Kidney capillary endothelial cell (primary cell): ENCODE data around the gene COL4A2.

Experiments used
- DNase-seq: peaks from one replicate; pipeline ENCODE4 v3.0.0-alpha.2; 2018; ENCODE audit warnings: low spot score

The COL4A2 gene

DNA sequence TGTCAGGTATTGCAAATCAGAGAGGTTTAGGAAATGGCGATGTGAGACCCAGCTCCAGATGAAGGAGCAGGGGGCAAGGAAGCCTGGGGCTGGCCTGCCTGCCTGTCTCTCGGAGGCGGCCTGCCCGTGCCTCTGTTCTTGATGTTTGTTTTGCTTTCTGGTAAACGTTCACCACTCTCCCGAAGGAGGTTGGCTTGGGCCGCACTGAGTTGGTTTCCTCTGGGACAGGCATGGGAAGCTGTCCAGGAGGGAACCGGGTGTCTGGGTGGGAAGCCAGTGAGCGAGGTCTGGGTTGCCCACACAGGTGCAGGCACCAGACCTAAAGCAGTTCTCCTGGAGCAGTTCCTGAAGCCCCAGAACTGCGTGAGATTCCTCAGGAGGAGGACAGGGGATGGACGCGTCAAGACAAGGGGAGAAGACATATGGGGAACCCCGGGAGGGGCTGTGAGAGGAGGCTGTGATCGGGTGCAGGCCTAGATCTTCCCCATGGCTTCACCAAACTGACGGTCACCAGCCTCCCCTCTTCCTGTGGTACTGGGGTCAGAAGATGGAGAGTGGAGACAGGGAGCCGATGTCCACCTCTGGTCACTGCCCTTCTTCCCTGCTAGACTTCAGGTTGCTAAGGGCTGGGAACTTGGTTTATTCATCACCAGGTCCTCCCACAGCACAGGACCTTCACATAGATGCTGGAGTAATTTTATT lies 15.2 kb downstream of the COL4A2 start:
- no peak for DNase-seq

DNA sequence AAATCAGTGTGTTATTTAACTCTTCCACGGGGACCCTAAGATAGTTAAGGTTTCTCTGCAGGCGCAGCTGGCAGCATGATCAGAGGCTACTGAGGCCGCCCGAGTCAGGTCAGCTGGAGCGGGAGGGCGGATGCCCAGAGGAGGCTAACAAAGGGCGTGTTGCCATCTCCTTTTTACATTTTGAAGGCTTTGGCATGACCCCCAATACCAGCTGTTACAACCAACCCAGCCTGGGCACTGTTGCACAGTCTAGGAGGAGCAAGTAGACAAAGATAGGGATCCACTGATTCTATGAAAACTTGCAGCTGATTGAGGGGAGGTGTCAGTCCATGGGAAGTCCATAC lies 15.7 kb downstream of the COL4A2 start:
- no peak for DNase-seq

DNA sequence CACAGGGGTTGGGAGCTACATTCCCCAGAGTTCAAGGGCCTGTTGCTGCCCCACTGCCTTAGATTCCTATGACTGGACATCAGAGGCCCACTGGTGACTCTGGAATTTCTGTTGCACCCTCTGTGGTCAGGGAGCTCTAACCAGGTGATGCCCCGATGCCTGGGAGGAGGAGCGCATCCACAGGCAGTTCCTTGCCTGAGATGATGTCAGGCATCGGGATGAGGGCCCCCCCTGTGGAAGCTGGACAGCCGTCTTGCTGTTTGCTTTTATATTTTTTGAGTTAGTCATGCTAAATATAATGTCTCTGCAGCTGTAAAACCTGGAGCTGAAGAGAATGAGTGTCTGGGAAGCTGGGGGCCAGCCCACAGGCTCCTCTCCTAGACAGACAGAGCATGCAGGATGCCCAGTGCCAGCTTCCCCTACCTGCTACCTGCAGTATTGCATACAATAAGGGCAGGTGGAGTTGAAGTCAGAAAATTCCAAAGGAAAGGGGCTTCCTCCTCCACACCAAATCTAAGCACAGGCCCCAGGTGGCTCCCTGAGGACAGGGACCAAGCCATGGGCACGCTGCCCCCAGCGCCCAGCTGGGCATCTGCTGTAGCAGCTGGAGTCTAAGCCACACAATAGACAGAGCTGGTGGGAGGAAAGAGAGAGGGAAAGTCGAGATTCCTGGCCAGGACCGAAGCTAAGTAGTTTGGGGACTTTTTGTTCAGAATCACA lies 16.2 kb downstream of the COL4A2 start:
- no peak for DNase-seq

DNA sequence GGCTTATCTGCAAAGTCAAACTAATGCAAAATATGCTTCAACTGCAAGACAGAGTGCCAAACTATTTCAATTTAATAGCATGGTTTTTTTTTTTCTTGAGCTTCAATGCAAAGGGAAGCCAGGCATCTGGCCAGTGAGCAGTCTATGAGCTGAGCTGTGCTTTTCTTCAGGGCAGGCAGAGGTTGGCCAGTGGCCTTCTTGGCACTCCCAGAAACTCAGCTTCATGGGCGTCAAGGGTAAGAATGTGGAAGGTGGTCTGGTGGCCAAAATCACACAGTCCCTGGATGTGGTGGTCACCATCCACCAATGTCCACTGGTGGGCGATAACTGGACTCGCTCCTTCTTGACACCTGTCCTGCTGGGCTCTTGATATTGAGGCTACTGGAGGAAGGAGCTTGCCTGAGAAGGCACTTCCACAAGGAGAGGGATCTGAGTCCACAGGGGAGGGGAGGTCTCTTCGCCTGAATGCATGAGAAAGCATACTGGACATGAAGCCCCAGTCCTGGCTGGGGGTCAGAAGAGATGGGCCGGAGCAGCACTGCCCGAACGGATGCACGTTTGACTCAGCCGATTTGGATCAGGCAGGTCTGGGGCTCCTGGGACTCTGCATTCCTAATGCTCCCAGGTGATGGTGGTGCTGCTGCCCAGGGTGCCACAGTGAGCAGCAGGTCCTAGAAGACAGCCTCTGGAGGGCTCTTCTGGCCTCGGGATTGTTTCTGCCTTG lies 17.1 kb downstream of the COL4A2 start:
- DNase-seq, result no peak

DNA sequence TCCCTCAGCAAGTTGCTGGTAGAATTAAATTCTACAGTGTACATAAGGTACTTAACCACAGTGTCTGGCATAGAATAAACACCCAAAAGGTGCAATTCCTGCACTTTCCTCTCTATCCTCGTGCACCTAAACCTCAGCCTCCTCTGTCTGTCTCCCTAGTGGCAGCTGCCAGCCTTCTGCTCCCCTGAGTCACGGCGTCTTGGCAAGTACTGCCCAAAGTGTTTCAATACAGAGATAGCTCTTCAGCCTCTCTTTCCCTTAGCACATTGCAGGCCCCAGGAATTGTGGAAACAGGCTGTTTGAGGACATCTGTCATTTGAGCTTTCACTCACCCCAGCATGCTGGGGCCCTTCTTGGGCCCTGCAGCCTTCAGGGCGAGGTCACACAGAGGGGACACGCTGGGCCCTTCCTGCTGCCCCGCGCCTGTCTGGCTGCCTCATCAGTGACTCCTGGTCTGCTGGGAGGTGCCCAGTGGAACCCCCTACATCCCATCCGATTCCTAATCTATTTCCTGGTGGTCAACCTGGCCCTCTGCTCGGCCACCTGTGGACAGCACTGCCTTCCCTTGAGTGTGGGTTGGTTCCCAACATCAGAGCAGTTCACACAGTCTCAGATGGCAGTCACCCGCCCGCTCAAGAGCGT lies 19.3 kb downstream of the COL4A2 start:
- DNase-seq, result no peak

DNA sequence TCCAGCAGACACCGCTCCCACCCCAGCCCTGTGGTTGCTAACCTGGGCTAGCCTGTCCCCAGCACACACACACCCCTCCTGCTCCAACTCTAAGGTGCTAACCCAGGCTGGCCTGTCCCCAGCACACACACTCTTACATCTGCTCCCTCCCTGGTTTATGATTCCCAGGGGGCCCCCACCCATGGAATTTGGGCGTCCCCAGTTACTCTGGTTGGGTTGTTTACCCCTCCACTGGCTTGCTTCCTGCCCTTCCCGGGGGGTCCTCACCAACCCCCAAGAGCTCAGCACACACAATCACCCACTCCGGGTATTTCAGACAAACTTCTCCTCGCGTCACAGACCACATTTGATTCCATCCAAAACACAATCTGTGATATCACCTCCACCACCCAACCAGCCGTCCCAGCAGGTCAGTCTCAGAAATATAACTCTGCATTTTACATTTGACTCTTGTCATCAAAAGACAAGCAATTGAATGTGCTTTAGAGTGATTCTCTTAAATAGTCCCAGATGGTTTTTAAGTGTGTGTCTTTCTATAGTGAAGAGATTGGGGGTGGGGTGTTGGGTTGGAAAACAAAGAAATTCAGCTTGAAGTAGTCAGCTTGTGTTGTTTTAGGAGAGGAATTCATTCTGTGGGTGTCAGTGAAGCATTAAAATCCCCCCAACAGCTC lies 20.1 kb downstream of the COL4A2 start:
- no peak for DNase-seq

DNA sequence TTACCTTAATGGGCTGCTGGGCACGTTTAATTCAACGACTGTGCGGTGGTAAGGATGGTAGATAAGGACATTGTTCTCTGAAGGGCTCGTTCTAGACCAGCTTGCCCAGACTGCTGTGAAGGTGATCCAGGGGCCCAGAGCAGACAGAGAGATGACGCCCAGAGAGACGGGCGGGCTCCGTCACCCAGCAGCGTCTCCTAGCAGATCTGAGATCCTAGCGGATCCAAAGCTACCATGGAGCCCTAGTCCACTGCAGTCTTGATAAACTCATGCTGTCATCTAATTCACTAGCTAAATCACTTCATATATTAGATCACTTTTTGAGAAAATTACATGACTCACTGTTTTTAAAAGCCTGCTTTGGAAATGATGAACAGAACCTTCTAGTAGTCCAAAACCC lies 21.5 kb downstream of the COL4A2 start:
- no peak for DNase-seq

DNA sequence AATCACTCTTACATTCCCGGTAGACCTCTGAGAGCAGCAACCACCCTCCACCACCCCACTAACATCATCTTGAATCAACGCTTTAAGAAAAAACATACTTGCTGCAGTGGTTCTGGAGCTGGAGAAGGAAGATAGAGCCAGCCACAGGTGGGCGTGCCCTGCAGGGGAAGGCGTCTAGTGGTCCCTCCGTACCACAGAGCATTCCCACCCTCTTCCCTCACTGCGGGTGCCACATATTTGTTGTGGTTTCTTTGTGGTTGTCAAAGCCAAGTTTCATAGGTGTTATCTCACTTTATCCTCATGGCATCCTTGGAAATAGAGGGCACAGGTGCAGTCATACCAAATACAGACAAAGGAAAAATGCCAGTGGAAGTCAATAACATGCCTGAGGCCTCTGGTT lies 22.2 kb downstream of the COL4A2 start:
- no peak for DNase-seq

DNA sequence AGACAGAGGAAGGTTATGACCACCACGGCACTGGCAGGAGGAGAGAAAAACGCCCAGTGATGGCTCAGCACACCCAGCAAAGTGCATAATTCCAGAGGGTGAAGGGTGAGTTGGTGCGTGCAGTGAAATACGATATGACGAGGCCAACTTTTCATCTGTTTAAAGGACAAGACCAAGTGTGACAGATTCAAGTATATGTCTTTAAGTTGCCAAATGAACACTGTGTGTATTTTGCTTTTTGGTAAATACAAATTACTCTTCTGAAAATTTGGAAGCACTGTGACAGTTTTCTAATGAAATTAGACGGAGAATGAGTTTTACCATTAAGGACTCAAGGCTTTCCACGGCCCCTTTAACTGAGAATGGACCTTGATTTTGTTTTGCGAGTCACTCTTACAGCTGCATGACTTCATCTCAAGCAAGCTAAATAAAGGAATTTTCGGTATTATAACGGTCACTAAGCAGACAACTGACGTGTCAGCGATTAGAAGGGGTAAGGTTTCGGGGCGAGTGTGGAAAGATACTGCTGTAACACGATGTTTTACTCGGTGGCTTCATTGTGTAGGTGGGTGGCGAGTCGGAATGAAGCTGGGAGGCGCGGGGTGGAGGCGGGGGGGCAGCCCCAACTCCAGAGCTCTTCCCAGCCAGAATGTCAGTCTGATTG lies 22.8 kb downstream of the COL4A2 start:
- DNase-seq, result no peak

DNA sequence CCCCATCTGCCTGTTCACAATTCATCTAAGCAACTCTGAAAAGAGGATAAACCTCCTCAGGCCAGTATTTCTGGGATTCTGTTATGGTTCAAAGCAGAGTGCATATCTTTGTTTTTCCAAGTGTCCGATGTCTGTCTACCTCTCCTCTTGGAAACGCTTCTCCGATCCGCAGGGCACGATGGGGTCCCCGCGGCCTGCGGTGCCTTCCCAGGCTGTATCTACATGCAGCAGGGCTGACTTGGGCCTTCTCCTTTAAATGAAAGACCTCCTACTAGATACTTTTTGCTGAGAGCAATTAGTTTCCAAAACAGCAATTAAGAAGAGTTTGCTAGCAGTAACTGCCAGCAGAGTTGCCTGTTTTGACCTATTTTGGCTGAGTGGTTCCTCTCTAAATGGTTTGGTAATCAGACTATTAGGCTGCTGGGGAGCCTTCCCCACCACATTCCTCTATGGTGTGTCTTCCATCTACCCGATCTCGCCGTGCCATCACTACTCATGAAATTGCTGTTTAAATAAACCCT lies 23.5 kb downstream of the COL4A2 start:
- DNase-seq, result no peak

DNA sequence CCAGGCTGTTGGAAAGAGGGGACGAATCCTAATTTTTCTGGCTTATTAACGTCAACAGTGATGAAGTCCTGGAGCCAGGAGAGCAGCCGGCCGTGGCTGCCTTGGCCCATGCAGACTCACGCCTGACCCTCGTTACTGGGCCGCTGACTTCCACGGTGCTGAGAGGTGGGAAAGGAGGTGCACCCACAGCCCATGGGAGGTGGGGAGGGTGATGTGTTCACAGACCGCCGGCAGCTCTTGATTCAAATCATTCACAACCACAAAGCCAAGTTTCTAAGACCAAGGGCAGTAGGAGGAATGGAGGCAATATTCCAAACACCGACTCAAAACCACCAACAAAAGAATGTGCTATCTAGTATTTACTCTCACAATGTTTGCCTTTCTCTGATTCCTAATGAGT lies 24.3 kb downstream of the COL4A2 start:
- no peak for DNase-seq

DNA sequence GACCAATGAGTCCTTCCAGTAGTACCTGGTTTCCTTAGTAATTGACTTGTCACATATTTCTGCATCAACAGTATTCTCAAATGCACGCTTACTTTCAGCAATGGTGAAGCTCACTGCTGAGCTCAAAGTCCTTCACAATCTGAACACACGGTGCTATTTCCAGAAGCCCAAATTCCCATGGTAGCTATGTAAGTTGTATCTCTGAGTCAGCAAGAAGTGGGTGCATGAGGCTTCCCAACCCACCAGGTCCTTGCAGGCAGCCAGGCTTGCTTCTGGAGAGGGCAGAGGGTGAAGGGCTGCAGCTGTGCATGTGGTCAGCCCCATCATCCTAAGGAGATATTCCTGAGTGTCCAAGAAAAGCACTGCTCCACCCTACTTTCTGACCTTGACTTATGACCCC lies 25.7 kb downstream of the COL4A2 start:
- DNase-seq, result no peak

DNA sequence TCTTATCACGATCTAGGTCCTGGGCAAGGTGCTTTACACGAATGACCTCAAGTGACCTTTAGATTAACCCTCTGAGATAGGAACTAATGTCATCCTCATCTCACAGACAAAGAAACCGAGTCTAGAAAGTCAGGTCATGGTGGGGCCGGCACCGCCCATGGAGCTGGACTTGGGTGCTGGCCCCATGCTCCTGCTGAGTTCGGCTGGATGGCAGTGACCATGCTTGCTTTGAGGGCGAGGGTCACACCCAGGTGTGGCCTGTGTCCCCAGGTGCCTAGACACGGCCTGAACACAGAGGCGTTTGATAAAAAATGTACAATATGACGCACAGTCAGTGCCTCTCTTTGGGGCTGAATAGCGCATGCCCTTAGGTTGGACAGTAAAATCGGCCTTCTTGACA lies 26.8 kb downstream of the COL4A2 start:
- no peak for DNase-seq

DNA sequence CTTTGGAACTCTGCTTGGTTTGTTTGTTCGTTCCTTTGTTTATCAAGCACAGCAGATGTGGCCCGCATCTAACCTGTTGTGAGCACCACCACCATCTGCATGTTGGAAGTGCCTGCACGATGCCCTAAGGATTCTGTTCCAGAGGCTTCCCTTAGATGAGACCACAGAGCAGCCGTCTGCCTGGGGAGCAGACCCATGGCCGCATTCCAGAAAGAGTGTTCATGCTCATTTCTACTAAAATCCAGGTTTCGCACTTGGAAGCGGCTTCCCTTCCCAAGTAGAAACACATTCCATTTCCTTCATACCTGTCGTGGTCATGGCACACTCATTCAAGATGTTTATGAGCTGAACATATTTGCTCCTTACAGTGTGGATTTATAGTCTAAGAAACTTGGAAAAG lies 27.2 kb downstream of the COL4A2 start:
- no peak for DNase-seq

DNA sequence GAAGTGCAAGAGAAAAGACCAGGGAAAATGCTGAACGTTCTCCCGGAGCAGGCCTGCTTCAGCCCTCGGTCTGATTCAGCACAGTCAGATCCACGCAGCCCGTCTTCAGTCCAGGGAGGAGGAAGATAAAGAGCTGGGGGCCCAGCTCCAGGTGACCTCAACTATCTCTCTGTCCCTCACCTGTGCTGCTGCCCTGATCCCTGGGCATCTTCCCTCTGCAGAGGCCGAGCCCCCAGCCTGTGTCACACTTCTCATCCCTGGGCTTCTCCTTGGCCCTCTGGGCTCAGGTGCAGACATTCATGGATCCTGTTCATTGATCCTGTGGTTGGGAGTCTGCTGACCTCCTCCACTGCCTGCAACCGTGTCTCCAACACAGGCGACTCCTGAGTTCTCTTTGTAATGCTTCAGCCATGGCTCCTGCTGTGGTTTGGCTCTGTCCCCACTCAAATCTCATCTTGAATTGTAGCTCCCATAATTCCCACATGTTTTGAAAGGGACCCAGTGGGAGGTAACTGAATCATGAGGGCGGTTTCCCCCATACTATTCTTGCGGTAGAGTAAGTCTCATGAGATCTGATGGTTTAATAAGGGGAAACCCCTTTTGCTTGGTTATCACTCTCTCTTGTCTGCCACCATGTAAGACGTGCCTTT lies 27.9 kb downstream of the COL4A2 start:
- no peak for DNase-seq

DNA sequence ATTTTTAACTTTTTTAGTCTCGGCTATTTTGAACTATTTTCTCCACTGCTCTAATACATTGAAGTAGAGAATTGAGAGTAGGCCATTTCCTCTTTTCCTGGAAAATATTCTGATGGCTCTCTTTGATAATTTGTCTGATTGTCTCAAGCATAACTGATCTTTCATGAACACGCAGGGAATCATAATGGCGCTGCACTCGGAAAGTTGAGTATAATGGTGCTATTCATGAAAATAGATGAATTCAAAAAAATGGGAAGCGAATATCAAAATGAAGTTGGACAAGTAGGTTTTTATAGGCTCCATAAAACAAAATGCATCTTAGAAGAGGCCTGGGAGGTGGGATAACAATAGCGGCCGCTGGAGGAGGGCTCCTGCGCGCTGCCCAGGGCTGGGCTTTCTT lies 29.0 kb downstream of the COL4A2 start:
- no peak for DNase-seq

DNA sequence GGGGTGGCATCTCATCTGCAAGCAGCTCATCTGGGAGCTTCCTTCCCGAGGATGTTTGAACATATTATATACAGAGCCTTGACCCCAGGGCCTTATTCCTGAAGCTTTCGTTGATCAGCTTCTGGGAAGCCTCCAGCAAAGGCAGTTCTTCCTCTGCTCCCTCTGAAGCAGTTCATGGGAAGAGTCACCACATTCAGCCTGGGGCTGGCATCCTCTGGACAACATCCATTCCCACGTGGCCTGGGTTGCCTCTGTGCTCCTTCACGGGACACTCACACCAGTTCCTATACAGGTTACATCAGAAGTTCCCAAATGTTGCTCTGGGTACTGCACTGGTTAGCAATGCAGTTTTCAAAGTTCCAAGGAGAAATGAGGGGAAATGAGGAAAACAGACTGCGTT lies 29.6 kb downstream of the COL4A2 start:
- no peak for DNase-seq

DNA sequence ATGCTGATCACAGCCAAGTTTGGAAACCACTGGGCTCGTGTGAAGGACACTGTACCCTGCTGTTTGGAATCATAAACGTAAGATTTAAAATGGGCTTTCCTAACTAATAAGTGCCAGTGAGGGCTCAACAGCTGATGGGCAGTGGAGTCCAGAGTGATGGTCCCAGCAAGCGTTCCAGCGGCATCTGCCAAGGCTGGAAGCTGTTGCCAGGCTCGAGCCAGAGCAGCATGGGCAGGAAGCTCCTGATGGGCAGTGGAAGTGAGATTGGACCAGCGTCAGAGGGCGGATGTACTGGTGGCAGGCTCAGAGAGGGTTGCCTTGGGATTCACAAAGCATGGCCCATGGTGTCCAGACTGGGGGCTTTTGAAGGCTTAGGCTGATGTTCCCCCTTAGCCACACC lies 30.2 kb downstream of the COL4A2 start:
- DNase-seq, result no peak

DNA sequence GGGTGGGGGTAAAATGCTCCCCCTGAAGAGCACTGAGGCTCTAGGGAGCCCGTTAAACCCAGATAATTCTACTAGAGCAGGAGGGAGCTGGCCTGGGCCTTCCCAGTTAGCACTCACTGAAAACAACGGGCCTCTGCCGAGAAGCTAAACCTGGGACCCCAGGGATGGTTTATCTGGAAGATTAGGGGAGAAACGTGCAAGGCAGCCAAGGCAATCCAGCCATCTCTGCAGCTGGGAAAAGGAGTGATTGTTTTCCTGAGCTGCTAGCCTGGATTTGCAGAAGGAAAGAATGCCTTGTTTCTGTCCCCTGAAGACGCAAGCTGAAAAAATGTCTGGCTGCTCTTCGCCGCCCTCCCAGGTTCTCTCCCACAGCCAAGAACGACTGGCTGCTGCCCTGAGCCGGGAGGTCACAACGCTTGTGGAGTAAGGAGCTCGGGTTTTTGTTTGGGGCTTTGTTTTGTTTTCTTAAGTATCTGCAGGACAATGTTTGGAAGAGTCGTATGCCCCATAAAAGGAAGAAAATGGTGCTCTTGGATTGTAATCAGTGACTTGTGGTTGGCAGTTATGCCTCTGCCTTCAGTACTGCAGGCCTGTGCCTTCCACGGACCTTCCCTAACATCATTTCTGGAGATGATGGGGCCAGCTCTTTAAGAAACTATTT lies 31.5 kb downstream of the COL4A2 start:
- DNase-seq, result no peak

DNA sequence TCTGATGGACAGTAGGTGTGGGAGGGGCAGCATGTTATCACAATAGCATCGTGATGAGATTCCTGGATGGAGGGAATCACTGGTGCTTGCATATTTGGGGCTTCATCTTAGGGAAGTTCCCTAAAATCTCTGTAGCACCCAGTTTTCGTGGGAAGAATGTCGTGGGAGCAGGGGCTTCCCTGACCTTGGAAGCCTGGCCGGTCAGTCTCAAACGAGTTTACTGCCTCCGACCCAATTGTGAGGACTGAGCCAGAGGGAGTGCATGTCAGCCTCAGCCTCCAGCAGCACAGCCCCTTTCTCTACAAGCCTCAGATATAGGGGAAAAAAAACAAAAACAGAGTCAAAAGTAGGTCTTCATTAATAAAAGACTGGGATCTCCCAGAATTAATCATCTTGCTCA lies 32.2 kb downstream of the COL4A2 start:
- DNase-seq, result no peak
